ENCODE data around the gene SHROOM4.

The SHROOM4 gene

DNA sequence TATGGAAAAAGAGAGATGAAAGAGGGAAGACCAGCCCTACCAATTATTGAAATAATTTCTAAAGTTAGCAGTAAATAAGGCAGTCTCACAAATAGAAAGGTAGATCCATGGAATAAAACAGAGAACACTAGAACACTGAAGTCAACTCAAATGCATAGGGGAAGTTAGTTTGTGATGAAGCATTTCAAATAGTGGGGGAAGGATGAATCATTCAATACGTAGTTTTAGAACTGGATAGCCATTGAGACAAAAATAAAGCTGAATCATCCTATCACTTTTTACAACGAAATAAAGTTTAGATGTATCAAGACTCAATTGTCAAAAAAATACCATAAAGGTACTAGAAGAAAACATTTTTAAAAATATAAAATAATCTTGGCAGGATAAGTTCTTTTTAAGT lies 200.1 kb downstream of the SHROOM4 start:
- TF ChIP-seq TAF1 (IDR thresholded peaks at IDR 0.05; ENCODE audit: borderline replicate concordance, insufficient read depth, low read length) (no peak), SIN3A (IDR thresholded peaks at IDR 0.05; ENCODE audit: borderline replicate concordance, insufficient read depth, low read length) (no peak), POLR2AphosphoS5 (IDR thresholded peaks at IDR 0.05; ENCODE audit: low read depth, low read length) (no peak), FOXP2 (optimal IDR thresholded peaks at IDR 0.05; ENCODE audit: borderline replicate concordance, extremely low read depth, extremely low read length, insufficient read depth) (no peak)
- TF ChIP-seq, protein P1, sequence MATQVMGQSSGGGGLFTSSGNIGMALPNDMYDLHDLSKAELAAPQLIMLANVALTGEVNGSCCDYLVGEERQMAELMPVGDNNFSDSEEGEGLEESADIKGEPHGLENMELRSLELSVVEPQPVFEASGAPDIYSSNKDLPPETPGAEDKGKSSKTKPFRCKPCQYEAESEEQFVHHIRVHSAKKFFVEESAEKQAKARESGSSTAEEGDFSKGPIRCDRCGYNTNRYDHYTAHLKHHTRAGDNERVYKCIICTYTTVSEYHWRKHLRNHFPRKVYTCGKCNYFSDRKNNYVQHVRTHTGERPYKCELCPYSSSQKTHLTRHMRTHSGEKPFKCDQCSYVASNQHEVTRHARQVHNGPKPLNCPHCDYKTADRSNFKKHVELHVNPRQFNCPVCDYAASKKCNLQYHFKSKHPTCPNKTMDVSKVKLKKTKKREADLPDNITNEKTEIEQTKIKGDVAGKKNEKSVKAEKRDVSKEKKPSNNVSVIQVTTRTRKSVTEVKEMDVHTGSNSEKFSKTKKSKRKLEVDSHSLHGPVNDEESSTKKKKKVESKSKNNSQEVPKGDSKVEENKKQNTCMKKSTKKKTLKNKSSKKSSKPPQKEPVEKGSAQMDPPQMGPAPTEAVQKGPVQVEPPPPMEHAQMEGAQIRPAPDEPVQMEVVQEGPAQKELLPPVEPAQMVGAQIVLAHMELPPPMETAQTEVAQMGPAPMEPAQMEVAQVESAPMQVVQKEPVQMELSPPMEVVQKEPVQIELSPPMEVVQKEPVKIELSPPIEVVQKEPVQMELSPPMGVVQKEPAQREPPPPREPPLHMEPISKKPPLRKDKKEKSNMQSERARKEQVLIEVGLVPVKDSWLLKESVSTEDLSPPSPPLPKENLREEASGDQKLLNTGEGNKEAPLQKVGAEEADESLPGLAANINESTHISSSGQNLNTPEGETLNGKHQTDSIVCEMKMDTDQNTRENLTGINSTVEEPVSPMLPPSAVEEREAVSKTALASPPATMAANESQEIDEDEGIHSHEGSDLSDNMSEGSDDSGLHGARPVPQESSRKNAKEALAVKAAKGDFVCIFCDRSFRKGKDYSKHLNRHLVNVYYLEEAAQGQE (IDR thresholded peaks at IDR 0.05; ENCODE audit: insufficient read depth in 1 of 2, low read depth in 2 of 2, low read length in 2 of 2): no peak

DNA sequence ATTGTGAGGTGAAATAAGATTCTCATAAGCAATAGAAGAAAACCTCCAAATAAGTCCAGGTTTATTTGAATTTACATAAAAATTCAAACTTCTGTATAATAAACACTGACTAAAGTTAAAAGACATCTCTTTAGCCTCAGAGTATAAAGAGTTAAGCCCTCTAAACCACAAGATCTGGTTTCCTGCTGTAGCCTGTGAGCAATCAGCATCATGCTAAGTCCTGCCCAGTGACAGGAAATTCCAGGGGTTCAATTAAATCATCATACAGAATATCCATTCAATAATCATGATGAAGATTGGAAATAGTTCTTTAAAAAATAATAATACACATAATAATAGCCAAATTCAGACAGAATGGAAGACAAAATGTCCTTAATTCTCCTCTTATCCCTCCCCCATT lies 204.2 kb downstream of the SHROOM4 start:
- TF ChIP-seq TAF1 (IDR thresholded peaks at IDR 0.05; ENCODE audit: borderline replicate concordance, insufficient read depth, low read length) (no peak), SIN3A (IDR thresholded peaks at IDR 0.05; ENCODE audit: borderline replicate concordance, insufficient read depth, low read length) (no peak), POLR2AphosphoS5 (IDR thresholded peaks at IDR 0.05; ENCODE audit: low read depth, low read length) (no peak), FOXP2 (optimal IDR thresholded peaks at IDR 0.05; ENCODE audit: borderline replicate concordance, extremely low read depth, extremely low read length, insufficient read depth) (no peak)
- TF ChIP-seq, protein P1 (IDR thresholded peaks at IDR 0.05; ENCODE audit: insufficient read depth in 1 of 2, low read depth in 2 of 2, low read length in 2 of 2): no peak

DNA sequence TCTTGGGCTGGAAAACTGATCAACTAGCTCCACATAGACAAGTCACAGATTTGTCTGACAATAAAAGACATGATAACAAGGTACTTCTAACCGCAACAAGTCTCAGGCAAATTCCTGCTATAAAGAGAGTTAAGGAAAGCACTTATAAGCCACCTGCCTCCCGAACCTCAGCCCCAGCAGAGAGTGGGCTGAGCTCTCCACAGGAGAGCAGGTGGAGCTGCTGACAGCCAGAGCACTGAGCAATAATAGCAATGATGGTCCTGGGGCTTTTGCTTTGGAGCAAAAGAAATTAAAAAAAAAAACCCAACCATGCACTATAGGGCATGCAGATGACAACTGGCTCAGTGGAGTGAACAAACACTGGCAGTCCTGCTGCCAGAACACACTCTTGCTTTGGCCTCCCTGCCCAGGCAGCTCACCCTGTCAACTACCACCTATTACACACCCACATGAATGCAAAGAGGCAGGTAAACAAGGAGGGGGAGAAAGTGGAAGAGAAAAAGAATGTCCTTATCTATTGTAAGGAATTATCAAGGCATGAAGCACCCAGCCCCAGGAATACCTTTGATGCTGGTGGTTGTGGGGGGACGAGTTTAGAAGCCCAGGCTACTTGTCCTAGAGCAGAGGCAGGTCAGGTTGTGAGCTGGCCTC lies 207.6 kb downstream of the SHROOM4 start:
- TF ChIP-seq TAF1 (IDR thresholded peaks at IDR 0.05; ENCODE audit: borderline replicate concordance, insufficient read depth, low read length) (no peak), POLR2AphosphoS5 (IDR thresholded peaks at IDR 0.05; ENCODE audit: low read depth, low read length) (no peak)

DNA sequence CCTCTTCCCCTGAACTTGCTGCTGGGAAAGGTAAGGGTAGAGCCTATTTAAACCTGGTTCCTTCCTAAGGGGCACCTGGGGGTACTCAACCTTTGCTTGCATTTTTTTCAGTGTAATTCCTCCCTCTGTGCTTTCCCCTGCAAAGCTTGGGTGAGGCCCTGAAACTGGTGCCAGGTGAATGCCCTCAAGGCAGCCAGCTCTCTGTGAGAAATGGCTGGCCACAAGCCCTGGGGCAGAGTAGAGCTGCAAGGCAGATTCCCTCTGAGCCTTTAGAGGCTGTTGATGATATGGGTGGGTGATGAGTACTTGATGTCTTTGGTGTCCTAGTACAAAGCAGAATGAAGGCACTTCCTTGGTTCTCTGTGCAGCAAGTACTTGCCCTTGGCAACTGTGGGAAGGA lies 217.9 kb downstream of the SHROOM4 start:
- TF ChIP-seq SIN3A (IDR thresholded peaks at IDR 0.05; ENCODE audit: borderline replicate concordance, insufficient read depth, low read length): no peak
- TF ChIP-seq, protein P1 (IDR thresholded peaks at IDR 0.05; ENCODE audit: insufficient read depth in 1 of 2, low read depth in 2 of 2, low read length in 2 of 2): no peak

- TF ChIP-seq FOXP2 (optimal IDR thresholded peaks at IDR 0.05; ENCODE audit: borderline replicate concordance, extremely low read depth, extremely low read length, insufficient read depth) (no peak), POLR2AphosphoS5 (IDR thresholded peaks at IDR 0.05; ENCODE audit: low read depth, low read length) (no peak), TAF1 (IDR thresholded peaks at IDR 0.05; ENCODE audit: borderline replicate concordance, insufficient read depth, low read length) (no peak), SIN3A (IDR thresholded peaks at IDR 0.05; ENCODE audit: borderline replicate concordance, insufficient read depth, low read length) (no peak)
- TF ChIP-seq, protein P1 (IDR thresholded peaks at IDR 0.05; ENCODE audit: insufficient read depth in 1 of 2, low read depth in 2 of 2, low read length in 2 of 2): no peak
Observed at GRCh38 chrX:50594788-50595187, 219.2 kb downstream of the SHROOM4 start.
